HG03139 (cell line): Measurements from ENCODE around the gene ATR.
"Not testable (repeated sequence)": the region's sequence is repeated elsewhere in the genome, so short reads cannot be mapped to it uniquely, and the experiment has no call there.

Experiments used
- ATAC-seq: cut with Tn5 transposase; IDR thresholded peaks from one replicate; pipeline ENCODE4 v1.9.1; 2021; ENCODE audit not compliant: unreplicated experiment

ATR gene

GRCh38 chr3:142595581-142595950 lies 17.0 kb upstream of the ATR start:
- ATAC-seq, result no peak

- no peak for ATAC-seq
These were observed 16.6 kb upstream of the ATR start for GRCh38 chr3:142595141-142595540.

GRCh38 chr3:142592268-142592667 lies 13.7 kb upstream of the ATR start:
- not testable (repeated sequence) for ATAC-seq

- ATAC-seq, result no peak
These were observed 10.2 kb upstream of the ATR start for GRCh38 chr3:142588703-142589102.

GRCh38 chr3:142586803-142587406 lies 8.4 kb upstream of the ATR start:
- peak; percentile 69 for ATAC-seq

- ATAC-seq, result not testable (repeated sequence)
These were observed 2.5 kb upstream of the ATR start for GRCh38 chr3:142581070-142581469.

- ATAC-seq, result no peak
These were observed 1.5 kb upstream of the ATR start for GRCh38 chr3:142580061-142580423.

GRCh38 chr3:142577696-142578328 lies 721 bp downstream of the ATR start:
- ATAC-seq, result no peak

- no peak for ATAC-seq
These were observed 1.7 kb downstream of the ATR start for GRCh38 chr3:142576792-142577191.

- no peak for ATAC-seq
These were observed 3.9 kb downstream of the ATR start for GRCh38 chr3:142574665-142575064.

GRCh38 chr3:142574223-142574622 lies 4.3 kb downstream of the ATR start:
- not testable (repeated sequence) for ATAC-seq

- not testable (repeated sequence) for ATAC-seq
These were observed 9.1 kb downstream of the ATR start for GRCh38 chr3:142569422-142569821.

GRCh38 chr3:142568393-142569017 lies 10.0 kb downstream of the ATR start:
- no peak for ATAC-seq

GRCh38 chr3:142566096-142566495 lies 12.4 kb downstream of the ATR start:
- ATAC-seq, result no peak

- no peak for ATAC-seq
These were observed 15.0 kb downstream of the ATR start for GRCh38 chr3:142563496-142563997.

GRCh38 chr3:142560118-142560517 lies 18.4 kb downstream of the ATR start:
- ATAC-seq, result no peak

- no peak for ATAC-seq
These were observed 24.8 kb downstream of the ATR start for GRCh38 chr3:142553741-142554140.

- not testable (repeated sequence) for ATAC-seq
These were observed 26.0 kb downstream of the ATR start for GRCh38 chr3:142552579-142552978.

GRCh38 chr3:142549986-142550385 lies 28.5 kb downstream of the ATR start:
- ATAC-seq, result no peak

GRCh38 chr3:142543307-142543706 lies 35.2 kb downstream of the ATR start:
- ATAC-seq, result no peak

GRCh38 chr3:142542054-142542453 lies 36.5 kb downstream of the ATR start:
- ATAC-seq, result no peak

GRCh38 chr3:142536519-142536918 lies 42.0 kb downstream of the ATR start:
- no peak for ATAC-seq
